ENCODE measurements around the gene RPS6KA5. TPM values are rescaled to one million over a fixed set of nuclear protein-coding genes. Genes with fewer than 3 reads are reported as not detected.

The RPS6KA5 gene
- 1.1 and 1.8 TPM in 2 replicates for total RNA-seq

GRCh38 chr14:91060351-91061055 lies at the start of gene RPS6KA5:
RPS6KA5 (minus strand) TSS chr14:91060641; CDS start chr14:91060434, 207 bp downstream.

GRCh38 chr14:90815822-90816662 lies 244.4 kb downstream of the RPS6KA5 start, which contains the start of gene TTC7B:
TTC7B (minus strand) TSS chr14:90816430; CDS start chr14:90816295, 135 bp downstream.

Other genes with a start within 250 kb of the RPS6KA5 start
- 29.2 and 35.6 TPM in 2 replicates for gene TTC7B, start 244.2 kb downstream of the RPS6KA5 start, total RNA-seq
- 14.3 and 24.1 TPM in 2 replicates for gene DGLUCY, start 53.4 kb upstream of the RPS6KA5 start, total RNA-seq
- gene GPR68, start 184.1 kb upstream of the RPS6KA5 start, total RNA-seq: 0.49 and 2.3 TPM in 2 replicates